ENCODE results near the gene GOSR1. TPM values are rescaled to one million over a fixed set of nuclear protein-coding genes. Genes with fewer than 3 reads are reported as not detected.
"Not testable (repeated sequence)": the region's sequence is repeated elsewhere in the genome, so short reads cannot be mapped to it uniquely, and the experiment has no call there.

The GOSR1 gene
- total RNA-seq, 1 donor from 2014 or later, result 38.3 TPM

- Histone ChIP-seq H3K36me3 (ENCODE audit: control insufficient read depth, insufficient read depth, low read length) (no peaks in the 10 kb centered on the region), H3K4me3 (ENCODE audit: low read depth, low read length) (no peak overlapping the region), H3K27me3 (ENCODE audit: control insufficient read depth, insufficient read depth, low read length) (no peaks in the 10 kb centered on the region)
- DNase-seq (ENCODE audit: low read depth), result no peak
- TF ChIP-seq CTCF (IDR thresholded peaks at IDR 0.05; ENCODE audit: insufficient read depth, low read length, poor library complexity, severe bottlenecking), result no peak
Measured at GRCh38 chr17:30449480-30449879, 27.7 kb upstream of the GOSR1 start.

- Histone ChIP-seq H3K36me3 (ENCODE audit: control insufficient read depth, insufficient read depth, low read length) (no peaks in the 10 kb centered on the region), H3K4me3 (ENCODE audit: low read depth, low read length) (no peak overlapping the region), H3K27me3 (ENCODE audit: control insufficient read depth, insufficient read depth, low read length) (no peaks in the 10 kb centered on the region)
- DNase-seq (ENCODE audit: low read depth), result no peak
- no peak for TF ChIP-seq CTCF (IDR thresholded peaks at IDR 0.05; ENCODE audit: insufficient read depth, low read length, poor library complexity, severe bottlenecking)
Measured at GRCh38 chr17:30450125-30451027, 26.8 kb upstream of the GOSR1 start.

- no peaks in the 10 kb centered on the region for H3K36me3 ChIP-seq (ENCODE audit: control insufficient read depth, insufficient read depth, low read length)
- H3K4me3 ChIP-seq (ENCODE audit: low read depth, low read length), result no peak overlapping the region
- no peak for TF ChIP-seq CTCF (IDR thresholded peaks at IDR 0.05; ENCODE audit: insufficient read depth, low read length, poor library complexity, severe bottlenecking)
- H3K27me3 ChIP-seq (ENCODE audit: control insufficient read depth, insufficient read depth, low read length), result no peaks in the 10 kb centered on the region
- no peak for DNase-seq (ENCODE audit: low read depth)
Measured at GRCh38 chr17:30454635-30455034, 22.6 kb upstream of the GOSR1 start.

- TF ChIP-seq CTCF (IDR thresholded peaks at IDR 0.05; ENCODE audit: insufficient read depth, low read length, poor library complexity, severe bottlenecking), result no peak
- no peaks in the 10 kb centered on the region for H3K36me3 ChIP-seq (ENCODE audit: control insufficient read depth, insufficient read depth, low read length)
- no peak overlapping the region for H3K4me3 ChIP-seq (ENCODE audit: low read depth, low read length)
- no peak for DNase-seq (ENCODE audit: low read depth)
- H3K27me3 ChIP-seq (ENCODE audit: control insufficient read depth, insufficient read depth, low read length), result no peaks in the 10 kb centered on the region
Measured at GRCh38 chr17:30458371-30458770, 18.8 kb upstream of the GOSR1 start.

GRCh38 chr17:30458797-30459413, 18.3 kb upstream of the GOSR1 start:
- H3K27me3 ChIP-seq (ENCODE audit: control insufficient read depth, insufficient read depth, low read length); DNase-seq (ENCODE audit: low read depth); H3K4me3 ChIP-seq (ENCODE audit: low read depth, low read length); H3K36me3 ChIP-seq (ENCODE audit: control insufficient read depth, insufficient read depth, low read length): not testable (repeated sequence)

- no peaks in the 10 kb centered on the region for H3K36me3 ChIP-seq (ENCODE audit: control insufficient read depth, insufficient read depth, low read length)
- H3K4me3 ChIP-seq (ENCODE audit: low read depth, low read length), result no peak overlapping the region
- no peak for DNase-seq (ENCODE audit: low read depth)
- no peak for TF ChIP-seq CTCF (IDR thresholded peaks at IDR 0.05; ENCODE audit: insufficient read depth, low read length, poor library complexity, severe bottlenecking)
- no peaks in the 10 kb centered on the region for H3K27me3 ChIP-seq (ENCODE audit: control insufficient read depth, insufficient read depth, low read length)
Measured at GRCh38 chr17:30468465-30468864, 8.7 kb upstream of the GOSR1 start.
